Measurements from ENCODE around the gene ABCE1.

ABCE1 gene

DNA sequence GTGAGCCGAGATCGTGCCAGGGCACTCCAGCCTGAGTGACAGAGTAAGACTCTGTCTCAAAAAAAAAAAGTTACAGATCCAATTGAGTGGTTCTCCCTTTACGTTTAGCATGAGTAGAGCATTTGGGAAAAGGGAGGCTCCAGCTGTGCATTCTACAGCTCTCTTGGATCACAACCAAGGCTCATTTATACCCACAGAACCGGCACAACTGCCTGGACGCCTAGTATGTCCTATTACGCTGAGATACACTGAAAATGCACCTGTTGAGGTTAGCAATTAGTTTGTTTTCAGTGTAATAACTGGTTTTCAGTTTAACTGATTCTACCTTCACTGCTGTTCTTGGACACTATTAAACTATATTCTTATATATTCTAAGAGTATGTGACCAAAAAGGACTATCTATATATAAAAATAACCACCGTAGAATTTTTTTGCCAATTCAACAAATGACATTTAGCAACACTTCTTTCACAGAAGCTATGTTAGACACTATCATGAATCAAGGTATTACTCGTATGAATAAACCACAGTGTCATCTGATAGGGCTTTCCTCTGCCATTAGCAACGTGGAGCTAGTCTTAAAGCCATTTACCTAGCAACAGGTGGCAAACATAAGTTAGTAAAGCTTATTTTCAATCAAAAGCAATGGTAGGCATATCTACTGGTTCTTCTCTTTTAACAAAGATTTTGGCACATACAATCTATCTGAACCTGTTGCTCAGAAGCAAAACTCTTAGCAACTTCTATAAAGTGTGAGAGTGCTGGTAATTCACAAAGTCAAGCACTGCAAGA lies 78.7 kb downstream of the ABCE1 start:
- no peak for DNase-seq (ENCODE audit: low read depth in 2 of 2)

- DNase-seq (ENCODE audit: low read depth in 2 of 2): no peak
Measured at GRCh38 chr4:145177511-145177905, 79.4 kb downstream of the ABCE1 start.

DNA sequence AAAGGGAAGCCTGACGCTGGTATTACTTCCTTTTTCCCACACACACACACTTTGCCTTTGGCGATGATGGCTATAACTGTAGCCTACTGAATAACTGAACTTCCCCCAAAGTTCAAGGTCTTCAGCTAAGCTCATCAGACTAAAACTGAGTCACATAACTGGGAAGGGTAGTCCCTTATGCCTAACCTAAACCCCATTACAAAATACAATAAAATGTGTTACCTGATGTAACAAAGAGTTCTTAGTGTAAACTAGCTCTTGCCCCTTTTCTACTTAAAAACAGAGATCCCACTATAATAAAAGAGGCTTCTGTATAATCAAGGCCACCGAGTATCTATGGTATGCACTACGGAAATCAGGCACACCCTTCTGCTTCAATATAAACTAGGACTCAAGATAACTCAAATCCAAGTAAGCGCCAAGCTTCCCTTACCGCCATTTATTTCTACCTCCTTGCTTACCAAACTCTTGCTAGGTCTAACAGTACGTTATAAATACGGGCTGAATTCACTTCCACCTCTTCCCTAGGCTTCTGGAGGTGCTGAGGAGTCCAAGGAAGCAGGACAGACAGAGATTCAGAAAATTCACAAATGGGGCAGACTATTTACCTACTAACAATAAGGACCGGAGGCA lies 79.9 kb downstream of the ABCE1 start:
- no peak for DNase-seq (ENCODE audit: low read depth in 2 of 2)

DNA sequence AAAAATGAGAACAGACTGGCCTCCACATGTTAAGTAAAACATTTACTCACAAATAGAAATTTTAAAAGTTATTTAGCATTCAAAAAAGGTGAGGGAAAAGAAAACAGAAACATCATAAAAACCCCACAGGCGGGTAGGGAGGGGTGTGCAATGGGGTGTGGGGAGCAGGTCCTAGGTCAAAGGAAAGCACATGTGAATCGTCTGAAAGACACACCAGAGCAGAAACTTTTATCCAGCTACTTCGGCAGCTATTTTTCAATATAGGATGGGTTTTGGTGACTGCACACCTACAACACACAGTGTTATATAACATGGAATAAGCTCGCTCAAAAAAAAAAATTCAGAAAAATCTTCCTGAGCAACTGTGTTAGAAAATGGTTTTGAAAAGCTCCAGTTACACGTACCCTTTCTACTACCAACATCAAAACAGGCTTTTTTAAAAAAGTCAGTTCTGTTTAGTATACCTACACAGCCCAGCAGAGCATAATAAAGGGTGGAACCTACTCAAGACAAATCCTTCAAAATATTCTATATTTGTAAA lies 80.7 kb downstream of the ABCE1 start:
- no peak for DNase-seq (ENCODE audit: low read depth in 2 of 2)

All from stimulated activated CD8-positive, alpha-beta memory T cell treated with anti-CD3 and anti-CD28 coated beads, Interleukin-2, amount 100 ng/mL, for 1 hour (primary cell).